T-helper 9 cell (primary cell): Measurements from ENCODE around the gene SLC7A1.

Source experiments
- DNase-seq: peaks from one replicate; pipeline ENCODE4 v3.0.0-alpha.2; 2020

Gene SLC7A1

DNA sequence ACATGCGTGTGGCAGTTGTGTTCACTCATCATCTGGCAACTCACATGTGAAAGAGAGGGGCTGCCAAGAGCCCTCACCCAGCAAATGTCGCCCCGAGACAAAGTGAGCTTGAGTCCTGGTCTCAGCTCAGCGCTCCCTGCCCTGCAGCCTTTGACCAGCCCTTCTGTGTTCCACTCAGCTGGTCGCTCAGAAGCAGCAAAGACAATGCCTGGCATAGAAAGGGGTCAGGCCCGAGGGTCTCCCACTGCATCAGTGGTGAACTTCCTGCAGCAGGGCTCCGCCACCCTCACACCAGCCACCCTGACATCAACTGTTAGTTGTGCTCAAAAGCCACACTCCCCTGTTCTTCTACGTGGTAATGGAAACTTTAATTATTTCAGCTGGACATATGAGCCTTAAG is 68.0 kb downstream of the SLC7A1 start:
- no peak for DNase-seq

DNA sequence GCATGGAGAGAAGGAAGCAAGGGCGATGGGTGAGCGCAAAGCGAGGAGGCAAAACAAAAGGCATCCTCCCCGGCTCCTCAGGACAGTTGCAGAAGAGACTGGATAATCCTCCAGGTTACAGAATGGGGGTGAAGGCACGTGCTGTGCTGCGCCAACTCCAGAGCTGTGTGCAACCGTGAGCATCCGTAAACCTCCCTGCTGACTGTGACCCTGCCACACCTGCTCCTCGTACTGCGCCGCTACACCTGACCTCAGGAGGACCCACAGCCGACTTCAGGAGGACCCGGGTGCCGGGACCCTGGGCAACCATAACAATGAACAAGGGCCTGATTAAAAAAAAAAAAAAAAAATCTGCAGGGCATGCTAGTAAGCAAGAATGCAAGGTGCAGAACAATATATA is 68.7 kb downstream of the SLC7A1 start:
- DNase-seq, result no peak

DNA sequence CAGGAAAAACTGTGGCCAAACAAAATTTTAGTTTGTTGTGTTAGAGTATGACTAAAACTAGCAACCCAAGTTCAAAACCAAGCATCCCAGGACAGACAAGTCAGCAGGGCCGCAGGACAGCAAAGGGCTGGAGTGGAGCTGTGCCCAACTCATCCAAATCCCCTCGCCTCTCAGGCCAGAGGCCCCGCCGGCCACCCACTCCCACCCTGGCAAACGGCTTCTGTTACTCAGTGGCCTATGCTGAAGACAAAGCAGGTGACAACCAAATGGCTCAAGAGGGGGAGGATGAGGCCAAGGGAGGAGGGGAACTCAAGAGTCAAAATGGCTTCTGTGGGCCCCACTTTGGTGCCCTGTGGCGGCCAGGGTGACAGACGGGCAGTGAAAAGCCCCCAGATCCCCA is 69.7 kb downstream of the SLC7A1 start:
- no peak for DNase-seq

DNA sequence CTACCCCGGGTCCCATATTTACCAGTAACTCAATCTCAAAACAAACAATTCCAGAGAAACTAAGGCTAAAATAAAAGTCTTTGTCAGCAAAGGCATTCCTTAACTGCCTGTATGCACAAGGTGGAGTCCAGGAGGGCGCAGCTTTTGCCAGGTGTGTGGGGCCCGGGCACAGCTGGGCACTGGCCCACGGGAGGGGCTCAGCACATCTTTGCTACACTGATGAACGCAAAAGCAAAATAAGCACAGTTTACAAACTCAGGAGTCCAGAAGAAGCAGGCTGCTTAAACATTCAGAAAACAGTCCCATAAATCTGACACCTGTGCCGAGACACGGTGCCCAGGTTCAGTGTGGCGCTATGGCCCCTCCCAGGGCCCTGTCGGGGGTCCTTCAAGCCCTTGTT is 70.8 kb downstream of the SLC7A1 start:
- DNase-seq, result no peak

DNA sequence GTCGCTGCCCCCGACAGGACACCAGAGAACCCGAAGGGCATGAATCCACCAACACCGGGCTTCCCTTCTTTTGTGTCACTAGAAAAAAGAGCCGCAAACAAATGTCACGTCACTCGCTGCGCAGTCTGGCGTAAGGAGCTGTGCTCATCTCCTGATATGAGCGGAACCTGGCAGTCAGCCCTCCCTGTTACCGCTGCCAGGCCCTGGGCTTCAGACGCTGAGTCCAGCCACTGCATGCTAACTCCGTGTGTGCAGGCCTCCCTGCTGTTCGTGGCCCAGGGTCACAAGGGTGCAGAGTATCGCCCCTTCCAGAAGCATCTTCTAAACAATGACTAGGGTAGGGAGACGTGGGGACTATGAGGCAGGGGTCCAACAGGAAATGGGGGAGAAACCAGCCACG is 71.3 kb downstream of the SLC7A1 start:
- DNase-seq, result no peak

DNA sequence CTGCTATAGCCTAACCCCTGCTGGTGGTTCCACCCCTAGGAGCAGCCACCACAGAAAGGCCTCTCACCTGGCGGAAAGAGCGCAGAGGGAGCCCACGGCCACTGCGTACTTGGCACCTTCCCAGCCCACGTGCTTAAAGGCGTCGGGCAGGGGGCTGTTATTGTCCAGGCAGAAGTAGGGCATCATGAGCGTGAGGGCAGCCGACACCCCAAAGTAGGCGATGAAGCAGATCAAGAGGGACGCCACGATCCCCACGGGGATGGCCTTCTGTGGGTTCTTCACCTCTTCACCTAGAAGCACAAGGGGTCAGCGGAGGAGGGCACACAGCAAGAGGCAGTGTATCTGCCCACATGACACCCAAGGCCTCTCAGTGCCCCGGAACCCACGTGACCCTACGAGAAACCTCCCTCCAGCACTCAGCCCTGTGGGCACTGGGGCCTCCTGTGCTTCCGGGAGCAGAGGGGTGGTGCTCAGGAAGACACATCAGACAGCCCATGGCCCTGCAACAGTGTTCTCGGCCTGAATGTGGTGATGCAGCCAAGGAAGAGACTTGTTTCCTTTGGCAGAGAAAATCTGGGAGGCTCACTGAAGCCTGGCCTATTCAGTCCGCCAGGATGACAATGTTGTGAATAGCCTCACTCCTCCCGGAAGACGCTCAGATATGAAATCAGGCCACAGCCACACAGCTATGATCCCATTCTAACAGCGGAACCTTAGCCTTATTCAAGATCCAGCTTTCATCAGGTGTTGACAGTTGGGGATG is 72.1 kb downstream of the SLC7A1 start:
- DNase-seq, result no peak

DNA sequence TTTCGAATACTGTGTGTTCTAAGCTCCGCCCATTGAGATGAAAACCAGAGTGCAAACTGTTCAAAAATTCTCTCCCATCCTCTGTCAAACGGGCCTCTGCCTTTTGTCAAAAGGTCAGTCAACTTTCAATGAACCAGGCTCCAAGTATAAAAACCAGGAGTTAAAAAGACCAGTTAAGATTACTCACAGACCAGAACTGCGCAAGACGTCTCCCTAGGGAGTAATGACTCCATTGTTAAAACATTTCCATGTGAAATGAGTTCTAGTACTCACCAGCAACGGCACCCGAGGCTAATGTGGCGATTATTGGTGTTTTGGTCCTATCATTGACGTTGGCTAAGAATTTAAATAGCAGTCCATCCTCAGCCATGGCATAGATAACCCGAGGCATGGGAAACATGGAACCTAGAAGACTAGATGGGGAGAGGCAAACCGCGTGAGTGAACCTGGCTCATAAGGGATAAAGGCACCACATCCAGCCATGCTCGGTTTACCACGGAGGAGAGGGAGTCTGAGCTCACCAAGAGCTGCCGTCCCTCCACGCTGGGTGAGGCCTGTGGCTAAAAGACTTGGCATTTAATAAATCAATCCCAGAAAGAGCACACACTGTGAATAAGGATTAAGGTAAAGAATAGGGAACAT is 73.3 kb downstream of the SLC7A1 start:
- no peak for DNase-seq

DNA sequence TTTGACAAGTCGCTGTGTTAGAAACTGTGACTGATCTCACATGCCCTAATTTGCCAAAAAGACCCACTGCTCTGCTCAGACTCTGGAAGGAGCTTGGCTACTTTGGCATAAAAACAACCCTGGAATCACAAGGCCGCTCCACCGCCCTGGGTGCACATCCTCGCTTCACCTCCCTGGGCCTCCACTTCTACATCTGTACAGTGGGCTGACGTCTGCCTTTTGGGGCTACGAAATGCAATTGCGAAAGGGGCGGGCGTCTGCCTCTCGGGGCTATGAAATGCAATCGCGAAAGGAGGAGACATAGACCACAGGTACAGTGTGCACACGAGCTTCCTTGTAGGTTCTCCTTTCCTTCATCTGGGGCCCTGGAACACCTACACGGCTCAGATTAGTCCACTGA is 74.2 kb downstream of the SLC7A1 start:
- no peak for DNase-seq

DNA sequence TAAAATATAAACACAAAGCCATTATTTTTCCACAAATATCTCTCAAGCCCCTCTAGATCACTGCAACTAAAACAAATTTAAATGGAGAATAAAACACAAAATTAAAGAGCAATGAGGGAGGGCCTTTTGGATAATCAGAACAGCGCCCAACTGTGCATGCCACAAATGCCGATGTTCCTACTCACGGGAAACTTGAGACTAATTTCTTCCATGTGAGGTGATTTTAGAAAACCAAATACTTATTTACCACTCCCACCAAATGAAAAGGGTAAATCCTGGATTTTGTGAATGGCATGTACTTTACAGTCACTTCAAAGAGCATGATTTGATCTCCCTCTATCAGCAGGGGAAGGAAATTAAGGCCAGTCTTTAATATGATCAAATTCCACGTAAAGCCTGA is 74.8 kb downstream of the SLC7A1 start:
- DNase-seq, result no peak

DNA sequence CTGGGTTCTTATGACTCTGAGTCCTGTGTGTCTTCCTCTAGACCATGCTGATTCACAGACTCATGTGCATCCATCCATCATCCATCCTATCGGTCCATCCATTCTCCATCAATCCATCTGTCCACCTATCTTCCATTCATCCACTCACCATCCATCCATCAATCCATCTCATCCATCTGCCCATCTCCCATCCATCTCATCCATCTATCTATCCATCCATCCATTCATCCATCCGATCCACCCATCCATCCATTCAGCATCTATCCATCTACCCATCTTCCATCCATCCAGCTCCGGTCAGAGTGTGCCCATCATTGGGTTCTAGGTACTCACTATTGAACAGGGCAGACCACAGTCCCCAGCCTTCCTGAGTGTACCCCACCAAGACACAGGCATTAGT is 75.6 kb downstream of the SLC7A1 start:
- DNase-seq, result no peak

DNA sequence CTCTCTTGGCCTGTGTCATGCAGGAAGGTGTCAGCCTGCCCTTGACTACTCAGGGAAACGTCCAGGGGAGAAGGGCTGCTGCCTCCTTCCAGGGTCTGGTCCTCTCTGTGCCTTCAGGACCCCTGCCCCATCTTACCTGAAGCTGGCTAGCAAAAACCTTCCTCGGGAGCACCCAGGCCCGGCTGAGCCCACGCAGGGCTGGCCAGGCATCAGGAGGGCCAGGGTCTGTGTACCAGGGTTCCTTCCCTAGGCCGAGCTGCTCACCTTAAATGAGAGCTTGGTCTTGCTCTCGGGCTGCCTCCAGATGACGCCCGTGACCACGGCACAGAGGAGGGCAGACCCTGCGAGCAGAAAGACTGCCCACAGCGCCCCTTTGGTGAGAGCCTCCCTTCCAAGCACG is 78.6 kb downstream of the SLC7A1 start:
- no peak for DNase-seq

DNA sequence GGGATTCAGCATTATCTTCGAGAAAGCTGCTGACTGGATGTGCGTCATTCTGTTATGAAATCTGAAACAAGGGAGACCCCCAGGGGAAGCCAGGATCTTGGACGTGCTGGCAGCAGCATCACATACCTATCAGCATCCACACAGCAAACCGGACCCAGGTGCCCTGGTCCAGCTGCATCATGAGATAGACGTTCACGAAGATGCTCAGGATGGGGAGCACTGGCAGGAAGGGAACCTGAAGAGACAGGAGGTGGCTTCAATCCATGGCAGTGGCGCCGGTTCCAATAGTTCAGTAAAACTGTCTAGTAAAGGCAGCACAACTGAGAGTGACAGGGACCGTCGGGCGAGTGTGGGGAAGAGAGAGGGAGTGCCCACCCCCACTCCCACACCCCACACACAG is 79.5 kb downstream of the SLC7A1 start:
- no peak for DNase-seq

DNA sequence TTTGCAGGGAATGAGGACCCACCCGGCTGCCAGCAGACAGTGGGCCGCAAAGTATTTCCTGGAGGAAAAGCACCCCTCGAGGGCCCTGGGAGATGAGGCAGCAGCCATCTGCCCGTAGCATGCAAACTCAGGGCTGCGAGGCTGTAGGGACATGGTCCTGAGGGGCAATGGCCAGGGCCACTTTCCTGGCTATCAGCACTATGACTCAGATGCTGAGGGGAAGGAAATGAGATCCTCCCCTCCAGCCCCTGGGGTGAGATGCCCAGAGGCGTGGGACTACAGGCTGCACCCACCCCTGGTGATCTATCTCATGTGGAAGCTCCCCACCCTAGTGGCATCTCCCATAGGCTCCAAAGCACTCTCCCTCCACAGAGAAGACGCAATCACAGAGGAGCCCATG is 80.1 kb downstream of the SLC7A1 start:
- no peak for DNase-seq

DNA sequence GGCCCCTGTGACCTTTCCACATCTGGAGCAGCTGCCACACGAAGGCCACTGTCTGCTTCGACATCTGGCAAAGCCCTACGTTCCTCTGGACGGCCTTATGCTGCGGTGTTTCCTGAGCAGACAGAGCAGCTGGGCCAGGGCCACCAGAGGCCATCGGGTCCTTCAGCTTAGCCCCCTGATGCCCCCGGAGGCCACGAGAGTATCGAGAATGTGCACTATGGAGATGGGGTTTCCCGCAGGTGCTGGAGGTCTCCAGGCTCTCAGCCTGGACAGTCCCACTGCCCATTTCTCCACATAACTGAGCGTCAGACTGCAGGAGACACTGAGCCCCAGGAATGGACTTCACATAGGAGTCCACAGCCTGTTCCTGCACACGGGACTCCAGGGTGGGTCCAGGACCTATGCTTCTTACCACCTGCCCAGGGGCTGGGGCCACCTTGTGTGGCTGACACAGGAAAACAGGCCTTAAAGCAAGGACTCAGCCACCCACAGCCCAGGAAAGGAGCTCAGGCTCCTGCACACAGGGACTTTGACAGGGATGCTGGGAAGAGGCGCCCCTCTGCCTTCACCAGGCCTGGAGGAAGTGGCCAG is 80.7 kb downstream of the SLC7A1 start:
- no peak for DNase-seq

DNA sequence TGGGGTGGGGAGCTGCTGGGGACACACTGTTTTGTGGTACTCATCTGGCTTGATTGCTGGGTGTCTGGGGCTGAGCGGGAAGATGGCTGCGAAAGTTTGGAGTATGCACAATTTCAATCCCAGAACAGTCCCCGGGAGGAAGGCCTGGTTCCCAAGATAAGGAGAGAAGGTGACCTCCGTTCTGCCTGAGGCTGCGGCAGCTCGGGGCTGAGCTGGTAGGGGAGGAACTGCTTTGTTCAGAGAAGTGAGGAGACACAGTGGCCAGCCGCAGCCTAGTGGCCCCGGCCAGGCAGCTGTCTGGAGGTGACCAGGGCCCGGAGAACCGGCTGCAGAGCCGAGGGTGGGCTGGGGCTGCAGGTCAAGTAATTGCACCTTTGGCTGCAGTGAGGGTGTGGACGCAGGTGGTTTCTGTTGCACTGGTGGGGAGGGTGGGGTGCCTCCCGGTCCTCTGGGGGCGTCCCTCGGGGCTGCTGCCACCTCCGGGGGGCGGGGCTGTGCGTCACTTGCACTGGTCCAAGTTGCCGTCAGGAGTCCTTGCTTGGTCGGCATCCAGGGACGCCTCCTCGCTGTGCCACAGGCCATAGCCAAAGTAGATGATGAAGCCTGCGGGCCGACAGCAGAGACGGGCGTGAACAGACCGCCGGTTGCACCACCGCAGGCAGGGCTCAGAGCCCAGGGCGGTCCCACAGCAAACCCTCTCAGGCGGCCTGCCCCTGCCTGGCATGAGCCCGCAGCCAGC is 81.3 kb downstream of the SLC7A1 start:
- no peak for DNase-seq

DNA sequence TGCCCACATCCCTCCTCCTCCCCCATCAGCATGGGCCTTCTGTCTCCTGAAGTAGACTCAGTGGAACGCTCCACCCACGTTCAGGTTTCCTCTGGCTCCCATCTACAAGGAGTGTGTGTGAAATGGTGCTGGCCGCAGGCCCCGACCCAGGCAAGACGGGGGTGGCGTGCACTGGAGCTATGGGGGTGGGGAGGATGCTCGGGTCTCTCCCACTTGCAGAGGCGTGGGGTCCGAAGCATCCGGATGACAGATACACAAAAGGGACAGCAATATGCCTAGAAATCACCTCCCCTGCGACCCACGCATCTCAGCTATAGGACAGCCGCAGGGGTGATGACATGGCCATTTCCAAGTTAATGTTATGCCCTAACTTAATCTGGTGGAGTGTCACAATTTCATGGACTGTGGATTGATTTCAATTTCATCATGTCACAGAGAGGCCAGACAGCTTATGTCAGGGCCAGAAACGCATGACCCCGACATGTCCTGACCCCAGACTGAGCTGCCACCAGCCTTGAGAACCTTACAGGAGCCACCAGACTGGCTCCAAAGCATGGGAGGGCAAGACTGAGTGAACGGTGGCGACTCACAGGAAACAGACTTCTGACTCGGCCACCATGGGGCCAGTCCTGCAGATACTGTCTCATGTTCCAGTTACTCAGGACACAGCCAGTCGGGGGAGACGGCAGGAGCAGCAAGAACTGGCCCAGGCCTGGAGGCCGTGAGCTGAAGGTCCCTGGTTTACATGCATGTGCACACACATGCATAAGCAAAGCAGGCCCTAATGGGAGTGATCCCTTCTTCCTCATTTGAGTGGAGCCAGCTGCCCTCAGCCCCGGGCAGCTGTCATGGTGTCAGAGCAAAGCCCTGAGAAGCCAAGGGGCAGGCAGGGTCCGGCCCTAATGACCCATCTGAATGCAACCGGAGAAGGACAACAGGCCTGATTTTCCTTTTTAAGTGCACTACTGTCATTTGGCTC is 82.2 kb downstream of the SLC7A1 start:
- DNase-seq, result no peak

DNA sequence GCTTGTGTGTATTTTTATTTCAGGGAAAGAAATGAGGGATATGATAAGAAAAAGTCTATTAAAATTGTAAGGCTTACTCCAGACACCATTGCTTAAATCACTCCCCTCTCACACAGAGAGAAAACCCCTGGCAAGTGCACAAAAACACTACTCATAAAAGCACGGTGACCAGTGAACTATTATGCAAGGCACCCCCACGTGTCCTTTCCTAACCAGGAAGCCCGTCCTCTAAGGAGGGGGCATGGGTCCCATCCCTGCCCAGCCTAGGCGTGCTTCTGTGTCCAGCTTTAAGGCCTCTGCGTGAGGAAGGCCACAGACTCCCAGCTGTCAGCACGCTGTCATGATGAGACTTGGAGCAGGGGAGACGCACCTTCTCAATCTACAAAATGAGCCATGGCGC is 83.5 kb downstream of the SLC7A1 start:
- DNase-seq, result no peak

DNA sequence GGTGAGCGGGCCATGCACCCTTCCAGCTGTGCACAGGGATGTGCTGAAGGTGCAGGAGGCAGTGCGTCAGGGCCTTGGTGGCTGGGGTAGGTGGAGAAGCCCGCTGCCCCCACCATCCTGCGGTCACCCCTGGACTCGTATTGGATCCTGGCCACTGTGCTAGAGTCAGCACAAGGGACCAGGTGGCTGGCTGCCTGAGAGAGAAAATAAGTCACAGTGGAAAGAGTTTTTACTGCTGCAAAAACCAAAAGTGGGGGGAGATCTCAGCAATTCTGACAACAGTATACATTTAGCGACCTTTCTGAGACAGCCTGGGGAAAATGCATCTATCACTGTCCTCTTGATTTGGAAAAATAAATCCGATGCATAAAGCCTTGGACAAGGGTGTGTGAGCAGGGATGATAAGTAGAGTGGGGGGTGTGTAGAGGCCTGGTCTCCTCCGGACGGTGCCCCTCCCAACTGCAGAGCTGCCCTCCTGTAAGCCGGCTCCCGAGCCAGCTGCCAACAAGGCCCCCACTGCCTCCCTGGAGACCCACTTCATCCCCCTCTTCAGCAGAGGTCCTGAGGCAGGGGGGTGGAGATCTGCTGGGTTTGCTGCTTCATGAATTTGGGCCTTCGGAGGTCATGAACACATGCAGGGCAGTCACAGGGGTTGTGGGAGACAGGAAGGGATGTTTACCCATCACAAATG is 84.2 kb downstream of the SLC7A1 start:
- no peak for DNase-seq

DNA sequence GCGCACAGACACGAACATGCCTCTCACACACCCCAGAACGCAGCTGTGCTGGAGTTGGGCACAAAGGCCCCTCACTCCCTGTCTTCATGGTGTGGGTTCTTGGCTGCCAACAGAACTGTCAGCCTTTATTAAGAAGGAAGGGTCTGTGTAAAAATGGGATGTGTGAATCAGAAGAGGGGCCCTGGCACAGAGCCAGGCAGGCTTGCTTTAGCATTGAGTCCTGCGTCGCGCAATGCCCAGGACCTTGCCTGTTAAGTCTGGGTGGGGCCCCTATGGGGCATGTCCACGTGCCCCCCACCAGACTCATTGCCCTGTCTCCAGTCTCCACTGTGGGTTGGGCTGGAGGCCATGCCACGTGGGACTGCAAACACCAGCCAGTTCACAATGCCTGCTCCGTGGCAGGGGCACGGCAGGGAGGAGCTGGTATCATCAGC is 84.8 kb downstream of the SLC7A1 start:
- DNase-seq, result no peak

DNA sequence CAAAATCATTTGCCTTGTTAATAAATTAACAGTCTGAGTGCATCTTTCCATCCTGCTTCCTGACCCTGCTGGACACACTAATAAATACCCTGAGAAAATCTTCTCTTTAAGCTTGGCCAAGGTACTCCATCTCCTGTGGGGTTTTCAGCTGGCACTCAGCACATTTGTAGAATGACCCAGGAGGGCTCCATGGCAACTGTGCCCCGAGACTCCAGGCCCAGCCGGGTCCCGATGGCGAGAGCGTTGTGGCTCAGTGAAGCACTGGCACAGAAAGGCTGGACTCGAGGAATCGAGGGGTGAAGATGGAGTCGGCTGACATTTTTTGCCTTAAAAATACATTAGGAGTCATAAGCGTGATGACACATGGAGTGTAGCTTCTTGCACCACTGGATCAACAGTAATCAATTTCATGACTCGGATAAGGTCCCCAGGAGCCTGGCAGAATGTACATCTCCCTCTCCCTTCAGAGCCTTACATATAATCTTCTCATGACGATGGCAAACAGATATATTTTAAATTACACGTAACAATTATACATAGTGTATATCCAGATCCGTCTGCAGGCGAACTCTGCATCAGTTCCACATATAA is 85.4 kb downstream of the SLC7A1 start:
- DNase-seq, result no peak

DNA sequence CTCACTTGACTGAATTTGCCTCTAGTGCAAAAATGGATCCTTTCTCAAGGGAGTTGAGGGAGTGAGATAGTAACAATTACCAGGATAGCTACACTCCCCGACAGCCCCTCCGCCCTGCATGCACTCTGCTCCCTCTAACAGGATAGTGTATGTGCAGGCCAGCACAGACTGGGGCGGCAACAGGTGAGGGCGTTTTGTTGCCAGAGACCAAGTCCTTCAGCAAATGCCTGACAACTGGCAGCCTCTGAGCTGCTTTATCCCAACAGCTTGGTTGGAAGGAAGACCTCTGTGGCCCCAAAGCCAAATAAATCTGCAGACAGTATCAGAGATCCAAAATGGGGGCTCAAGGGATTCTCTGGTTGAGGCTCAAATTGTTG is 86.6 kb downstream of the SLC7A1 start:
- no peak for DNase-seq
